NB4 (cell line): ENCODE measurements around the gene LYPD1.

Experiments used
- CTCF ChIP-seq: IDR thresholded peaks from one replicate; pipeline ENCODE4 v1.5.1; 2012; ENCODE audit warnings: low read depth, low read length
- MYC ChIP-seq: IDR thresholded peaks from 2 replicates; pipeline ENCODE4 v1.6.1; 2011; ENCODE audit warnings: low read depth, low read length
- POLR2A ChIP-seq: IDR thresholded peaks from 2 replicates; pipeline ENCODE4 v1.6.1; 2011; ENCODE audit warnings: mild to moderate bottlenecking; ENCODE audit not compliant: insufficient read length; ENCODE audit errors: extremely low read depth

GRCh38 chr2:132638313-132639040 is 31.5 kb downstream of the LYPD1 start:
- no peak for TF ChIP-seq POLR2A
- no peak for TF ChIP-seq CTCF
- no peak for TF ChIP-seq MYC
